Endothelial cell of umbilical vein (primary cell): ENCODE results near the gene OCA2. TPM values are rescaled to one million over a fixed set of nuclear protein-coding genes. Genes with fewer than 3 reads are reported as not detected.

Experiments
- BruUV-seq: library from RNA; stranded (reverse); fragments of 400-500 nt; replicated peaks from 2 replicates; lab custom pipeline; 2021; lab: Mats Ljungman, UMichigan
- CTCF ChIA-PET: fragments of 300-600, 350-600 bp; sonication (Branson Sonifier 250); formaldehyde crosslinking; loops from one replicate; lab custom pipeline; 2021; ENCODE audit warnings: antibody characterized with exemption, inconsistent platforms; lab: Charles Lee
- POLR2A ChIA-PET: fragments of 300-600, 350-600 bp; sonication (Branson Sonifier 250); formaldehyde crosslinking; loops from one replicate; lab custom pipeline; 2021; ENCODE audit warnings: antibody characterized with exemption, inconsistent platforms; lab: Charles Lee
- DNase-seq: peaks from one replicate; pipeline ENCODE4 v3.0.0-alpha.2; 2011; ENCODE audit warnings: low read depth, low spot score
- FAIRE-seq: peaks from 2 replicates; lab custom pipeline; 2011; peaks lifted over from hg19 to GRCh38; lab: Jason Lieb, UNC
- H2AFZ ChIP-seq: 2 replicates; pipeline ENCODE4 v1.6.0; 2012; ENCODE audit warnings: low read depth, low read length, control low read depth, inconsistent platforms
- H3K27ac ChIP-seq: 2 replicates; pipeline ENCODE4 v1.5.1; 2011; ENCODE audit warnings: low read depth, mild to moderate bottlenecking, control low read depth, low read length, moderate library complexity; ENCODE audit not compliant: insufficient read depth
- H3K27me3 ChIP-seq, 2 experiments: 2 replicates each; pipeline versions ENCODE4 v1.6.0 to v1.6.1; 2011; ENCODE audit warnings: low read length in 2 of 2, mixed read lengths in 1 of 2; ENCODE audit not compliant: control insufficient read depth in 2 of 2, insufficient read depth in 2 of 2
- H3K36me3 ChIP-seq, 2 experiments: 2 replicates in 1 of 2; 3 replicates in 1 of 2; pipeline ENCODE4 v1.5.1; 2011; ENCODE audit warnings: low read length in 2 of 2, mild to moderate bottlenecking in 1 of 2, moderate library complexity in 1 of 2; ENCODE audit not compliant: control insufficient read depth in 2 of 2, insufficient read depth in 2 of 2; ENCODE audit errors: extremely low read depth in 1 of 2
- H3K4me1 ChIP-seq: 3 replicates; pipeline ENCODE4 v1.5.1; 2011; ENCODE audit warnings: mild to moderate bottlenecking, low read length; ENCODE audit not compliant: control insufficient read depth, insufficient read depth; ENCODE audit errors: extremely low read depth
- H3K4me2 ChIP-seq: 2 replicates; pipeline ENCODE4 v1.6.1; 2011; ENCODE audit warnings: low read length, control low read depth, mixed read lengths; ENCODE audit not compliant: insufficient read depth
- H3K4me3 ChIP-seq, 3 experiments: fragments of 200-600 bp in 1 of 3; sonication (generic), shearing (Covaris generic) in 1 of 3; replicated peaks in 1 of 3; 2 replicates each; pipeline ENCODE4 v1.5.1; 2011 to 2016; ENCODE audit warnings: control low read depth in 3 of 3, low read length in 3 of 3, mild to moderate bottlenecking in 2 of 3, inconsistent platforms in 1 of 3, low read depth in 1 of 3, moderate library complexity in 1 of 3; ENCODE audit not compliant: insufficient read depth in 1 of 3
- H3K79me2 ChIP-seq: 2 replicates; pipeline ENCODE4 v1.6.0; 2012; ENCODE audit warnings: low read length, inconsistent platforms; ENCODE audit not compliant: control insufficient read depth, insufficient read depth
- H3K9ac ChIP-seq: replicated peaks from 2 replicates; pipeline ENCODE3; 2011; ENCODE audit warnings: low read length, control low read depth; ENCODE audit not compliant: insufficient read depth; ENCODE audit errors: extremely low read depth
- H3K9me1 ChIP-seq: replicated peaks from 3 replicates; pipeline ENCODE4 v1.6.0; 2011; ENCODE audit warnings: mild to moderate bottlenecking, low read length; ENCODE audit not compliant: control insufficient read depth, insufficient read depth; ENCODE audit errors: extremely low read depth
- H3K9me3 ChIP-seq: replicated peaks from 2 replicates; pipeline ENCODE4 v1.5.1; 2012; ENCODE audit warnings: low read length, inconsistent platforms; ENCODE audit not compliant: control insufficient read depth, insufficient read depth
- H4K20me1 ChIP-seq: replicated peaks from 2 replicates; pipeline ENCODE3; 2011; ENCODE audit warnings: mild to moderate bottlenecking, low read length; ENCODE audit not compliant: control insufficient read depth, insufficient read depth; ENCODE audit errors: extremely low read depth
- CTCF ChIP-seq, 2 donors: IDR thresholded peaks; 1 replicate in 1 of 2; 2 replicates in 1 of 2; pipeline ENCODE4 v1.5.1; 2011; ENCODE audit warnings: low read length in 2 of 2, mild to moderate bottlenecking in 2 of 2, moderate library complexity in 2 of 2, control low read depth in 1 of 2, inconsistent platforms in 1 of 2, low read depth in 1 of 2; ENCODE audit not compliant: insufficient read depth in 1 of 2; ENCODE audit errors: extremely low read depth in 1 of 2
- EZH2 ChIP-seq: IDR thresholded peaks from 2 replicates; pipeline ENCODE4 v1.6.1; 2012; ENCODE audit warnings: borderline replicate concordance, low read depth, mild to moderate bottlenecking, moderate library complexity, low read length, inconsistent platforms; ENCODE audit not compliant: severe bottlenecking
- FOS ChIP-seq: IDR thresholded peaks from 2 replicates; pipeline ENCODE4 v1.6.1; 2011; ENCODE audit warnings: mild to moderate bottlenecking, low read length, moderate library complexity, borderline replicate concordance; ENCODE audit not compliant: insufficient read depth
- GATA2 ChIP-seq: IDR thresholded peaks from 2 replicates; pipeline ENCODE4 v1.7.0; 2011; ENCODE audit warnings: low read depth, mild to moderate bottlenecking, moderate library complexity, mixed read lengths, low read length; ENCODE audit not compliant: insufficient read length, insufficient read depth
- JUN ChIP-seq: IDR thresholded peaks from 2 replicates; pipeline ENCODE4 v1.6.1; 2011; ENCODE audit warnings: borderline replicate concordance, low read depth; ENCODE audit not compliant: insufficient read length, insufficient read depth
- MAX ChIP-seq: IDR thresholded peaks from 2 replicates; pipeline ENCODE4 v1.6.1; 2011; ENCODE audit not compliant: insufficient read depth, insufficient read length
- MYC ChIP-seq: IDR thresholded peaks from one replicate; pipeline ENCODE4 v1.6.1; 2011; ENCODE audit warnings: mild to moderate bottlenecking, low read depth, low read length
- POLR2A ChIP-seq: IDR thresholded peaks from 2 replicates; pipeline ENCODE4 v1.6.1; 2012; ENCODE audit warnings: low read depth, mild to moderate bottlenecking, control low read depth, low read length
- POLR2AphosphoS5 ChIP-seq: IDR thresholded peaks from 2 replicates; pipeline ENCODE4 v1.6.1; 2012; ENCODE audit warnings: low read depth, mild to moderate bottlenecking, control low read depth, low read length, moderate library complexity; ENCODE audit not compliant: insufficient read depth
- dilution Hi-C: fragments of 300-500 bp; cut with MboI; formaldehyde crosslinking; loops from one replicate; pipeline ENCODE4 v1.15.0; 2019; ENCODE audit warnings: low sequenced_read_pairs; ENCODE audit not compliant: extremely low pct_ligation_motif_present
- intact Hi-C: fragments of 100-400 bp; cut with micrococcal nuclease; formaldehyde crosslinking; loops from one replicate; pipeline ENCODE4 v1.10.0; 2022
- polyA plus RNA-seq, 4 experiments: library from polyadenylated mRNA; depleted of rRNA in 3 of 4; stranded (reverse) in 3 of 4; unstranded in 1 of 4; fragments of >200 nt; gene quantifications; 2 replicates each; pipeline versions ENCODE4 v1.2.1 to v1.2.3, GENCODE V29; 2011 to 2012; ENCODE audit warnings: missing spikeins in 1 of 4
- total RNA-seq: library from RNA; stranded (reverse); gene quantifications from 2 replicates; pipeline ENCODE4 v1.2.3, GENCODE V29; 2021

OCA2 gene
- total and polyA plus RNA-seq, 2 donors (not counting 3 experiments of a cell fraction or from before 2014, with no cell fraction given): not detected

DNA sequence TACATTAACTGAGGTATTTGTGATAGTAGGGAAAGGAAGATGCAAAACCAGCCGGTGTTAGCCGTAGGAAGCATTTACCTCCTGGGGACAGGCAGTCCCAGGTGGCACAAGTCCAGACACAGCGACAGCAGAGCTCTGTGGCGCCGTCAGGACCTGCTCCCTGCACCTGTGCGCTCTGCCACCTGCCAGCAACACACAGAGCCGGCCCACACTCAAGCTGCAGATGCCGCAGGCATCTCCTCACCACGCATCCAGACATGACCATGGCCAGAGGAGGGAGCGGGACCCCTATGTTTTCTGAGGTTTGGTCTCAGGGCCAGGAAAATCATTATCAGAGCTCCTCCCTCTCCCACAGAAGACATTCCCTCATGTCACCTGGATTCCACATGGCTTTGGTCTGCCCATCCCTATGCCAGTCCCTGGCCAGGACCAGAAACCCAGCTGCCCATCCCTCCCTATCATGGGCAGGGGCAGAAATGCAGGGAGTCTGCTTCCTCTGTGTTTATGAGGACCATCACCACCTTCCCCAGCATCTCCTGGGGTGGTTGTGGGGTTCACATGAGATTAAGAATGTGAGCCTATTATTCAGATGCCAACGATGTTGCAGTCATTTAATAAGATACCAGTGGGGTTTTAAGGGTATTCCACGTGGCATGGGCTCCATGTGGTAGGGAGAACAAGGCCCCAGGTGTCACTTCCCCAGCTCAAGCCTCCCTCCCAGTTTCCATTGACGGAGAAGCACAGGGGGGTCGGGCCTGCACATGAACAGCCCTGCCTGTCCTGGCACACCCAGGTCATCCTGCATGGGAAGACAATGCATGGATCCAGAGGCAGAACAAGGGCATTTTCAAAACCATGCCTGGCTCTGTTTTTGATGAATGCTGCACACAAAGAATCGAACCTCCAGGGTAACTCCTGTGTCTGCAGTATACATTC lies 251.1 kb downstream of the OCA2 start:
- intact Hi-C loops: no loop called here
- Histone ChIP-seq H3K9me1 (no peaks in the 10 kb centered on the region), H2AFZ (no peak overlapping the region), H3K36me3 (no peaks in the 10 kb centered on the region), H4K20me1 (no peaks in the 10 kb centered on the region), H3K27ac (no peak overlapping the region), H3K4me1 (no peaks in the 10 kb centered on the region), H3K9me3 (peaks cover 7% of the 10 kb centered on the region), H3K79me2 (no peaks in the 10 kb centered on the region), H3K4me3 (no peak overlapping the region), H3K4me2 (no peak overlapping the region), H3K27me3 (no peaks in the 10 kb centered on the region), H3K9ac (no peak overlapping the region)
- DNase-seq: no peak
- FAIRE-seq: no peak
- ChIA-PET POLR2A (no interaction called here), CTCF (no interaction called here)
- dilution Hi-C loops: no loop called here
- TF ChIP-seq POLR2AphosphoS5: no peak
- no peak for TF ChIP-seq MAX
- no peak for TF ChIP-seq GATA2
- no peak for TF ChIP-seq POLR2A
- no peak for TF ChIP-seq CTCF (IDR thresholded peaks at IDR 0.05; ENCODE audit: extremely low read depth in 1 of 2, insufficient read depth in 1 of 2, low read depth in 1 of 2, low read length in 2 of 2)
- no peak for TF ChIP-seq EZH2
- TF ChIP-seq FOS: no peak
- no peak for TF ChIP-seq MYC
- TF ChIP-seq JUN: no peak
- BruUV-seq: no TSS peak
